Keratinocyte (primary cell): ENCODE results near the gene COL13A1. TPM values are rescaled to one million over a fixed set of nuclear protein-coding genes. Genes with fewer than 3 reads are reported as not detected.

Experiments used
- DNase-seq: peaks from one replicate; pipeline ENCODE4 v3.0.0-alpha.2; 2011; ENCODE audit warnings: low read depth, missing footprints, low spot score
- FAIRE-seq: peaks from 2 replicates; lab custom pipeline; 2011; peaks lifted over from hg19 to GRCh38; lab: Jason Lieb, UNC
- H2AFZ ChIP-seq: 2 replicates; pipeline ENCODE4 v1.6.0; 2012; ENCODE audit warnings: low read length, control low read depth, inconsistent platforms; ENCODE audit not compliant: control insufficient read depth
- H3K27ac ChIP-seq: 2 replicates; pipeline ENCODE4 v1.5.1; 2011; ENCODE audit warnings: low read length; ENCODE audit not compliant: control insufficient read depth, insufficient read depth
- H3K27me3 ChIP-seq: 3 replicates; pipeline ENCODE4 v1.6.0; 2011; ENCODE audit warnings: low read length; ENCODE audit not compliant: control insufficient read depth, insufficient read depth; ENCODE audit errors: extremely low read depth
- H3K36me3 ChIP-seq, 2 experiments: 2 replicates in 1 of 2; 3 replicates in 1 of 2; pipeline ENCODE4 v1.5.1; 2011; ENCODE audit warnings: low read length in 2 of 2, mild to moderate bottlenecking in 1 of 2; ENCODE audit not compliant: control insufficient read depth in 2 of 2, insufficient read depth in 2 of 2; ENCODE audit errors: extremely low read depth in 1 of 2
- H3K4me1 ChIP-seq: 3 replicates; pipeline ENCODE4 v1.5.1; 2011; ENCODE audit warnings: low read length; ENCODE audit not compliant: control insufficient read depth, insufficient read depth; ENCODE audit errors: extremely low read depth
- H3K4me2 ChIP-seq: 3 replicates; pipeline ENCODE4 v1.6.0; 2011; ENCODE audit warnings: low read depth, low read length; ENCODE audit not compliant: control insufficient read depth, insufficient read depth; ENCODE audit errors: extremely low read depth
- H3K4me3 ChIP-seq, 3 experiments: fragments of 200-600 bp in 1 of 3; sonication (generic) in 1 of 3; 2 replicates in 2 of 3; 3 replicates in 1 of 3; pipeline ENCODE4 v1.5.1; 2011 to 2016; ENCODE audit warnings: low read length in 3 of 3, mild to moderate bottlenecking in 3 of 3, control low read depth in 2 of 3, inconsistent platforms in 1 of 3, low read depth in 1 of 3, mixed read lengths in 1 of 3, mixed run types in 1 of 3, moderate library complexity in 1 of 3; ENCODE audit not compliant: control insufficient read depth in 2 of 3, insufficient read depth in 2 of 3; ENCODE audit errors: extremely low read depth in 1 of 3
- H3K79me2 ChIP-seq: 2 replicates; pipeline ENCODE4 v1.6.0; 2012; ENCODE audit warnings: low read length; ENCODE audit not compliant: control insufficient read depth, insufficient read depth
- H3K9ac ChIP-seq: 3 replicates; pipeline ENCODE4 v1.6.0; 2011; ENCODE audit warnings: low read length; ENCODE audit not compliant: control insufficient read depth, insufficient read depth; ENCODE audit errors: extremely low read depth
- H3K9me1 ChIP-seq: 3 replicates; pipeline ENCODE4 v1.6.0; 2011; ENCODE audit warnings: low read length; ENCODE audit not compliant: control insufficient read depth, insufficient read depth; ENCODE audit errors: extremely low read depth
- H3K9me3 ChIP-seq: 2 replicates; pipeline ENCODE4 v1.5.1; 2012; ENCODE audit warnings: low read depth, low read length; ENCODE audit not compliant: control insufficient read depth
- H4K20me1 ChIP-seq: 3 replicates; pipeline ENCODE4 v1.6.0; 2011; ENCODE audit warnings: low read length; ENCODE audit not compliant: control insufficient read depth, insufficient read depth; ENCODE audit errors: extremely low read depth
- EZH2 ChIP-seq: IDR thresholded peaks from one replicate; pipeline ENCODE4 v1.6.1; 2012; ENCODE audit warnings: inconsistent platforms, mild to moderate bottlenecking, low read length, moderate library complexity
- dilution Hi-C: fragments of 300-500 bp; cut with MboI; formaldehyde crosslinking; loops from one replicate; pipeline ENCODE4 v1.7.0; 2020; ENCODE audit warnings: low sequenced_read_pairs; ENCODE audit not compliant: extremely low pct_ligation_motif_present
- polyA plus RNA-seq, 5 experiments: library from polyadenylated mRNA; depleted of rRNA in 3 of 5; stranded (reverse) in 3 of 5; stranded (forward) in 1 of 5; unstranded in 1 of 5; fragments of >200 nt; gene quantifications; 1 replicate in 1 of 5; 2 replicates in 3 of 5; 3 replicates in 1 of 5; pipeline versions ENCODE4 v1.2.1 to v1.2.3, GENCODE V29; 2011 to 2012; ENCODE audit warnings: missing spikeins in 2 of 5, low read depth in 1 of 5, low replicate concordance in 1 of 5
- TF ChIP-seq, protein P1 (sequence below), 3 experiments: IDR thresholded peaks in 1 of 3; conservative IDR thresholded peaks in 1 of 3; optimal IDR thresholded peaks in 1 of 3; 2 replicates in 2 of 3; 3 replicates in 1 of 3; pipeline versions ENCODE3 to v1.5.1; 2011; ENCODE audit warnings: low read length in 3 of 3, mild to moderate bottlenecking in 3 of 3, moderate library complexity in 2 of 3, control low read depth in 1 of 3, inconsistent platforms in 1 of 3; ENCODE audit not compliant: insufficient read depth in 2 of 3; ENCODE audit errors: extremely low read depth in 1 of 3

The COL13A1 gene
- polyA plus RNA-seq, 1 donor (not counting 4 experiments of a cell fraction or from before 2014, with no cell fraction given), result 1.5 TPM

- no peaks in the 10 kb centered on the region for H3K79me2 ChIP-seq
- no peaks in the 10 kb centered on the region for H3K36me3 ChIP-seq
- H3K4me3 ChIP-seq, result no peak overlapping the region
- H3K27me3 ChIP-seq, result no peaks in the 10 kb centered on the region
- H3K4me1 ChIP-seq, result no peaks in the 10 kb centered on the region
- dilution Hi-C loops, result no loop called here
- H4K20me1 ChIP-seq, result no peaks in the 10 kb centered on the region
- no peak for DNase-seq
- no peaks in the 10 kb centered on the region for H3K9me3 ChIP-seq
- H3K9me1 ChIP-seq, result no peaks in the 10 kb centered on the region
- FAIRE-seq, result no peak
- no peak for TF ChIP-seq EZH2
- TF ChIP-seq, protein P1, sequence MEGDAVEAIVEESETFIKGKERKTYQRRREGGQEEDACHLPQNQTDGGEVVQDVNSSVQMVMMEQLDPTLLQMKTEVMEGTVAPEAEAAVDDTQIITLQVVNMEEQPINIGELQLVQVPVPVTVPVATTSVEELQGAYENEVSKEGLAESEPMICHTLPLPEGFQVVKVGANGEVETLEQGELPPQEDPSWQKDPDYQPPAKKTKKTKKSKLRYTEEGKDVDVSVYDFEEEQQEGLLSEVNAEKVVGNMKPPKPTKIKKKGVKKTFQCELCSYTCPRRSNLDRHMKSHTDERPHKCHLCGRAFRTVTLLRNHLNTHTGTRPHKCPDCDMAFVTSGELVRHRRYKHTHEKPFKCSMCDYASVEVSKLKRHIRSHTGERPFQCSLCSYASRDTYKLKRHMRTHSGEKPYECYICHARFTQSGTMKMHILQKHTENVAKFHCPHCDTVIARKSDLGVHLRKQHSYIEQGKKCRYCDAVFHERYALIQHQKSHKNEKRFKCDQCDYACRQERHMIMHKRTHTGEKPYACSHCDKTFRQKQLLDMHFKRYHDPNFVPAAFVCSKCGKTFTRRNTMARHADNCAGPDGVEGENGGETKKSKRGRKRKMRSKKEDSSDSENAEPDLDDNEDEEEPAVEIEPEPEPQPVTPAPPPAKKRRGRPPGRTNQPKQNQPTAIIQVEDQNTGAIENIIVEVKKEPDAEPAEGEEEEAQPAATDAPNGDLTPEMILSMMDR (optimal IDR thresholded peaks at IDR 0.05 in 1 of 3, IDR thresholded peaks at IDR 0.05 in 1 of 3, conservative IDR thresholded peaks at IDR 0.05 in 1 of 3; ENCODE audit: extremely low read depth in 1 of 3, insufficient read depth in 2 of 3, low read length in 3 of 3), result peak in 1 of 3 experiments; percentile 11
- H3K4me2 ChIP-seq, result no peak overlapping the region
- H3K9ac ChIP-seq, result no peak overlapping the region
- no peak overlapping the region for H2AFZ ChIP-seq
- no peak overlapping the region for H3K27ac ChIP-seq
Measured at GRCh38 chr10:69826789-69827554, 25.3 kb downstream of the COL13A1 start.

DNA sequence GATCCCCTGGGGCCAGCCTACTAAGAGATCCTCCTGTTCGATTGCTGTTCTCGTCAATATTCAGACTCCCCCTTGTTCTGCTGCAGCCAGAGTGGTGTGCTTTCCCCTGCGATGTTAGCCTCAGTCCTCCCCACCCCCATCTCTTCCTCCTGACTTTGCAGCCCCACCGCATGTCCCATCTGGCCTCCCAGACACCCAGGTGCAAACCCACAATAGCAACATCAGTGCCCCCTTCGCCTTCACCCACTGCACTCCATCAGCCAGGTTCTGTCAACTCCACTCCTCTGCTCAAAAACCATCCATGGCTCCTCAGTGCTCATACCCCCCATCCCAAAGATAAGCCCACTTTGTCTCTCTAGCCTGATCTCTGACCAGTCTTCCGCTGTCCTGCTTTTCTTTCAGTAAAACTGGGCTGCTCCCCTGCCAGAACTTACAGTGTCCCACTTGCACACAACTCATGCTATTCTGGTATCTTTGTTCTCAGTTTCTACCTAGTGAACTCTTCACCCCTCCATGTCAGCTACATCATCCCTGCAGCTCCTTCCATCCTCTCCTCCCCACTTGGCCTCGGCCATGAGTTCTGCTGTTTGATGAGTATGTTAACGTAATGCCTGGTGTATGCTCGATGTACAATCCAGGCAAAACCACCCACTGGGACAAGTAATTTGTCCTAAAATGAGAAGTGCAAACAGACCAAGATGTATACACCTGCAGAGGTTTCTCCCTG is 26.6 kb downstream of the COL13A1 start:
- H3K4me2 ChIP-seq, result no peak overlapping the region
- H2AFZ ChIP-seq, result no peak overlapping the region
- TF ChIP-seq EZH2, result no peak
- TF ChIP-seq, protein P1 (optimal IDR thresholded peaks at IDR 0.05 in 1 of 3, IDR thresholded peaks at IDR 0.05 in 1 of 3, conservative IDR thresholded peaks at IDR 0.05 in 1 of 3; ENCODE audit: extremely low read depth in 1 of 3, insufficient read depth in 2 of 3, low read length in 3 of 3), result no peak
- FAIRE-seq (no peak), DNase-seq (no peak)
- no peaks in the 10 kb centered on the region for H3K79me2 ChIP-seq
- no peaks in the 10 kb centered on the region for H3K9me1 ChIP-seq
- H3K4me1 ChIP-seq, result no peaks in the 10 kb centered on the region
- H3K27ac ChIP-seq, result no peak overlapping the region
- no peak overlapping the region for H3K4me3 ChIP-seq
- H3K27me3 ChIP-seq, result no peaks in the 10 kb centered on the region
- dilution Hi-C loops, result no loop called here
- H3K9me3 ChIP-seq, result no peaks in the 10 kb centered on the region
- no peak overlapping the region for H3K9ac ChIP-seq
- H4K20me1 ChIP-seq, result no peaks in the 10 kb centered on the region
- H3K36me3 ChIP-seq, result no peaks in the 10 kb centered on the region
